Esophagus (tissue), 2 donors: Measurements from ENCODE around the gene GMPR. TPM values are rescaled to one million over a fixed set of nuclear protein-coding genes. Genes with fewer than 3 reads are reported as not detected.

Experiments used
- H3K27ac ChIP-seq, 2 donors: one replicate each; pipeline ENCODE4 v1.5.1; 2013; ENCODE audit warnings: low read depth in 2 of 2, mild to moderate bottlenecking in 2 of 2, inconsistent platforms in 1 of 2, low read length in 1 of 2, moderate library complexity in 1 of 2
- H3K27me3 ChIP-seq, 2 donors: one replicate each; pipeline ENCODE4 v1.6.1; 2013; ENCODE audit warnings: low read length in 2 of 2, control low read depth in 1 of 2, mild to moderate bottlenecking in 1 of 2; ENCODE audit not compliant: insufficient read depth in 2 of 2, control insufficient read depth in 1 of 2
- H3K36me3 ChIP-seq, 2 donors: one replicate each; pipeline ENCODE4 v1.6.1; 2013; ENCODE audit warnings: low read length in 1 of 2; ENCODE audit not compliant: control insufficient read depth in 2 of 2, insufficient read depth in 2 of 2
- H3K4me1 ChIP-seq, 2 donors: one replicate each; pipeline ENCODE4 v1.6.1; 2013; ENCODE audit warnings: low read length in 1 of 2; ENCODE audit not compliant: control insufficient read depth in 2 of 2, insufficient read depth in 2 of 2
- H3K4me3 ChIP-seq, 2 donors: one replicate each; pipeline ENCODE4 v1.5.1; 2013; ENCODE audit warnings: low read length in 2 of 2, mild to moderate bottlenecking in 2 of 2, low read depth in 1 of 2, moderate library complexity in 1 of 2
- H3K9me3 ChIP-seq, 2 donors: one replicate each; pipeline ENCODE4 v1.6.1; 2013; ENCODE audit warnings: mild to moderate bottlenecking in 2 of 2, low read depth in 1 of 2, low read length in 1 of 2, moderate library complexity in 1 of 2; ENCODE audit not compliant: control insufficient read depth in 2 of 2, insufficient read depth in 1 of 2
- WGBS, 2 donors: extraction: QIAGEN DNeasy Blood & Tissue Kit; methylation state at CpG; one replicate each; pipeline ENCODE4 v1.1.7; 2013; 5-methylcytosine and 5-hydroxymethylcytosine counted together
- polyA plus RNA-seq, 2 donors: library from polyadenylated mRNA; stranded (reverse); fragments of 200-250 nt; gene quantifications; one replicate each; pipeline ENCODE4 v1.2.3, GENCODE V29; 2013
- donor health status: healthy with polysubstance abuse.
- donor health status: Bipolar disorder and iron deficiency.

The GMPR gene
- polyA plus RNA-seq, 2 donors, result 1.9 to 2.5 TPM

DNA sequence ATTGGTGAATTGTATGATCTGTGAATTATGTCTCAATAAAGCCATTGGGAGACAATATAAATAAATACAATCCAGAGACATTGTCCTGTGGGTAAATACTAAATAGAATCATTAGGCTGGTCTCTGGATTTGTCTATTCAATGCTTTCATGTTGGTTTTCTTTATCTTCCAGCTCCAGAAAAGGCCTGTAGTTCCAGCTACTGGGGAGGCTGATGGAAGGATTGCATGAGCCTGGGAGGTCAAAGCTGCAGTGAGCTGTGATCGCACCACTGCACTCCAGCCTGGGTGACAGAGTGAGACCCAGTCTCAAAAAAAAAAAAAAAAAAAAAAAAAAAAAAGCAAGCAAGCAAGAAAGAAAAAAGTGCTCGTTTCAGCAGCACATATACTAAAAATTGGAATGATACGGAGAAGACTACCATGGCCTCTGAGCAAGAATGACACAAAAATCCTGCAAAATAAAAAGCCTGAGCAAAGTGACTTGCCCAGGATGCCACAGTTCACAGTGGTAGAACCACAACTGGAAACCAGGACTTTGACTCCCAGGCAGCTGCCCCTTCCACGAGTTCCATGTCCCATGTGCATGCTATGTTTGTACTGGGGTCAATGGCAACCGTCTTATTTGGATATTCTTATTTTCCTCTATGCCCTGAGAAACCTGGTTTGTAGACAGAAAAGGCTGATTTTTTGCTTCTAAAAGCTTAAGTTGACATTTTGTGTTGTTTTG lies 33.6 kb upstream of the GMPR start:
- Histone ChIP-seq H3K4me3 (no peak overlapping the region), H3K27me3 (no peaks in the 10 kb centered on the region), H3K27ac (no peak overlapping the region), H3K36me3 (no peaks in the 10 kb centered on the region), H3K4me1 (peaks cover 0 to 2% of the 10 kb centered on the region in 2 donors), H3K9me3 (no peaks in the 10 kb centered on the region)
- WGBS, 2 donors, result 77 to 84% methylated on average over 5 of the region's 5 CpGs

DNA sequence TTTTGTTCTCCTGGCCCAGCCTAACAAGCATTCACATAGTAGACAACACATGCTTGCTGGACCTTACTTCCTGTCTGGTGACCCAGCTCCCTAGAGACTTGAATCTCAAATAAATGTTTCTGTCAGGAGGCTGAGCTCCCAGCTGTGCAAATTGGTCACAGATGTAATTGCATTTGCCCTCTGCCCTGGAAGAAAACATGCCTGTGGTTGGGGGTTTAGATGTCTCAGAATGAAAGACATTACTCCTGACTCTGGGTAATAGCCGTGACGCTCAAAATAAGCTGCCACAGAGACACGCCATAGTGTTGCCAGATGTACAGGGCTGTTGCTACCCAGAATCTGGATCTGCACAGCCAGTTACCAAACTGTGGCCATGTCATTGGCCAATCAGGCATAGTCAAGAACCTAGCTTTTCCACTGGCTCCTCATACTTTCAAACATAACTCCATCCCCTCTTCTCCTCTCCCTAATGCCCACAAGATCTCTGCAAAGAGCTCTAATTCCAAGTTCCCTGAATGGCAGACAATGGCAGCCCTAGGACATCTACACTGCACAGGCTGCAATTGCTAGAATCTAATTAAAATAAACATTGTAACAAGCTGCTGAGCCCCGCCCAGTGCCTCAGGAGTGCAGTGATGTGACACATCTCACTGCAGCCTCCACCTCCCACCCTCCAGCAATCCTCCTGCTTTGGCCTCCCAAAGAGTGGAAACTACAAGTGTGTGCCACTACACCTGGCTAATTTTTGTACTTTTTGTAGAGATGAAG lies 32.8 kb upstream of the GMPR start:
- Histone ChIP-seq H3K9me3 (no peaks in the 10 kb centered on the region), H3K27me3 (no peaks in the 10 kb centered on the region), H3K36me3 (no peaks in the 10 kb centered on the region), H3K4me3 (no peak overlapping the region), H3K27ac (no peak overlapping the region), H3K4me1 (no peaks in the 10 kb centered on the region)
- WGBS, 2 donors, result 77 to 78% methylated on average over 4 of the region's 4 CpGs

DNA sequence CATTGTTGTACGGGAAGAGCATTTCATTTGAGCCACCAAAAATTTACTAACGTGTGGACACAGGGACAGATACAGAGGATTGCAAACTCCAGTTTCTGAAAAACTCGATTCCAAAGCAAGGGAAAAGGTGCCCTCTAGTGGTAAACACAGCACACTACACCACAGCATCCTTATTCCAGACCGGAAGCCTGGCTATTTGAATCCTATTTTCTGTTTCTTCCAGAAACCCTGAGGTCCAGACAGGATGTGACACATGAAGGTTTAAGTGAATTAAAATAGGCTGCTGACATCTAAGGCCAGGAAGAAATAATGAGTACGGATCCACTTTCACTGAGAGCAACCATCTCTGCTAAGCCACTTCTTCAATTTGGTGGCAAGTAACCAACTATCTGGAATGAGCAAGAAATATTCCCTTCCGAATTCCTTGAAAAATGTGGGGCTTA lies 31.8 kb upstream of the GMPR start:
- WGBS, 2 donors, result 3 to 7% methylated on average over 6 of the region's 6 CpGs

GRCh38 chr6:16208989-16209388 lies 29.4 kb upstream of the GMPR start:
- H3K36me3 ChIP-seq, result no peaks in the 10 kb centered on the region
- no peaks in the 10 kb centered on the region for H3K9me3 ChIP-seq
- WGBS, 2 donors, result 70 to 73% methylated on average over 2 of the region's 2 CpGs
- H3K4me3 ChIP-seq, result no peak overlapping the region
- H3K27me3 ChIP-seq, result no peaks in the 10 kb centered on the region
- H3K27ac ChIP-seq, result no peak overlapping the region
- H3K4me1 ChIP-seq, result no peaks in the 10 kb centered on the region

More for the DNA sequence above, 31.8 kb upstream of the GMPR start:
- H3K4me1 ChIP-seq, result no peaks in the 10 kb centered on the region
- H3K36me3 ChIP-seq, result no peaks in the 10 kb centered on the region
- no peak overlapping the region for H3K4me3 ChIP-seq
- no peak overlapping the region for H3K27ac ChIP-seq
- H3K27me3 ChIP-seq, result no peaks in the 10 kb centered on the region
- no peaks in the 10 kb centered on the region for H3K9me3 ChIP-seq

GRCh38 chr6:16209539-16209938 lies 28.8 kb upstream of the GMPR start:
- Histone ChIP-seq H3K27me3 (no peaks in the 10 kb centered on the region), H3K9me3 (no peaks in the 10 kb centered on the region), H3K4me3 (no peak overlapping the region), H3K4me1 (no peaks in the 10 kb centered on the region), H3K27ac (no peak overlapping the region), H3K36me3 (no peaks in the 10 kb centered on the region)
- 56 to 67% methylated on average over 4 of the region's 4 CpGs for WGBS, 2 donors

DNA sequence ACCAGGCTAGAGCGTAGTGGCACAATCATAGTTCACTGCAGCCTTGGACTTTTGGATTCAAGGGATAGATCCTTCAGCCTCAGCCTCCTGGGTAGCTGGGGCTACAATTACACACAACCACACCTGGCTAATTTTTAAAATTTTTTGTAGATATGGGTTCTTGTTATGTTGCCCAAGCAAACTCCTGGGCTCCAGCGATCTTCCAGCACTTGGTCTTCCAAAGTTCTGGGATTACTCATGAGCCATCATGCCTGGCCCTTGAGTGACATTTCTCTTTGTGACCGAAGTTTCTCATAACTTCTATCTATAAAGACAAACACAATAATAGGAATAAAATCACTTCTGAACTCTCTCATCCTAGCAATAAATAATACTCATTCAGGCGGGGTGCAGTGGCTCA lies 26.1 kb upstream of the GMPR start:
- H3K4me3 ChIP-seq, result no peak overlapping the region
- no peaks in the 10 kb centered on the region for H3K36me3 ChIP-seq
- H3K4me1 ChIP-seq, result peaks cover 0 to 2% of the 10 kb centered on the region in 2 donors
- H3K9me3 ChIP-seq, result no peaks in the 10 kb centered on the region
- WGBS, 2 donors, result 89 to 91% methylated on average over 4 of the region's 4 CpGs
- H3K27me3 ChIP-seq, result no peaks in the 10 kb centered on the region
- no peak overlapping the region for H3K27ac ChIP-seq

DNA sequence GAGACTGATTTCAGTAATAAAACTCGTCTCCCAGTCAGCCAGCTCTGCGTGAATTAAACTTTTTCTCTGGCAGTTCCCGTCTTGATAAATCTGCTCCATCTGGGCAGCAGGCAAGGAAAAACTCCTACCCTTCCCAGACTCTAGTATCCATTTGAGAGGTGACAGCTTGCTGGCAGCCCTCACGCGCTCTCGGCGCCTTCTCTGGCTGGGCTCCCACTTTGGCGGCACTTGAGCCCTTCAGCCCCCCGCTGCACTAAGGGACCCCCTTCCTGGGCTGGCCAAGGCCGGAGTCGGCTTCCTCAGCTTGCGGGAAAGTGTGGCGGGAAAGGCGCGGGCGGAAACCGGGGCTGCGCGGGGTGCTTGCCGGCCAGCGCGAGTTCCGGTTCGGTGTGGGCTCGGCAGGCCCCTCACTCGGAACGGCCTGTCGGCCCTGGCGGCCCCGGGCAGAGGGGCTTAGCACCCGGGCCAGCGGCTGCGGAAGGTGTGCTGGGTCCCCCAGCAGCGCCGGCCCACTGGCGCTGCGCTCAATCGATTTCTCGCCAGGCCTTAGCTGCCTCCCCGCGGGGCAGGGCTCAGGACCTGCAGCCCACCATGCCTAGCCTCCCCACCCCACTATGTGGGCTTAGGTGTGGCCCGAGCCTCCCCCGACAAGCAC lies 21.8 kb upstream of the GMPR start:
- peaks cover 0 to 2% of the 10 kb centered on the region in 2 donors for H3K4me1 ChIP-seq
- H3K4me3 ChIP-seq, result peak overlapping the region in 1 of 2 donors; percentile 35
- no peak overlapping the region for H3K27ac ChIP-seq
- no peaks in the 10 kb centered on the region for H3K9me3 ChIP-seq
- no peaks in the 10 kb centered on the region for H3K27me3 ChIP-seq
- WGBS, 2 donors, result 33 to 35% methylated on average over 43 of the region's 43 CpGs
- H3K36me3 ChIP-seq, result no peaks in the 10 kb centered on the region

GRCh38 chr6:16217156-16217721 lies 21.1 kb upstream of the GMPR start:
- H3K9me3 ChIP-seq, result no peaks in the 10 kb centered on the region
- H3K4me1 ChIP-seq, result peaks cover 0 to 2% of the 10 kb centered on the region in 2 donors
- WGBS, 2 donors, result 91 to 93% methylated on average over 17 of the region's 17 CpGs
- no peak overlapping the region for H3K4me3 ChIP-seq
- H3K27ac ChIP-seq, result no peak overlapping the region
- H3K36me3 ChIP-seq, result no peaks in the 10 kb centered on the region
- no peaks in the 10 kb centered on the region for H3K27me3 ChIP-seq

DNA sequence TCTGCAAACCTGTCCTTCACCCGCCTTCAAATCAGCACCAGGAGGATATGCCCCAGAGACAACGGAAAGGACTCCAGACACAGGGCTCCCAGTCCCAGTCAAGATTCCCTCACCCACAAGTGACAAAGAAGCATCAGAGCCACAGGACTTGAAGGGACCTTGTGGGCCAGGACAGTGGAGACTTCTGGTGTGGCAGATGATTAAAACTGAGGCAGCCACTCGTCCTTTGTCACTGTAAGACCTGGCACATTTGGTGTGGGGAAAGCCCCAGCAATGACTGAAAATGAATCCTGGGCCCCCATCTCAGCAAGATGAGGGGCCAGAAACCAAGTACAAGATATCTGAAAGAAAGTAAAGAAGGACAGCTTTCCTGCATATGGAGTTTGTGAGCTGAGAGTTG lies 15.6 kb upstream of the GMPR start:
- Histone ChIP-seq H3K9me3 (no peaks in the 10 kb centered on the region), H3K27ac (no peak overlapping the region), H3K4me1 (no peaks in the 10 kb centered on the region), H3K4me3 (no peak overlapping the region), H3K27me3 (no peaks in the 10 kb centered on the region), H3K36me3 (no peaks in the 10 kb centered on the region)
- WGBS, 2 donors, result 90 to 93% methylated on average over 3 of the region's 3 CpGs
